ENCODE measurements around the gene CHST12.

DNA sequence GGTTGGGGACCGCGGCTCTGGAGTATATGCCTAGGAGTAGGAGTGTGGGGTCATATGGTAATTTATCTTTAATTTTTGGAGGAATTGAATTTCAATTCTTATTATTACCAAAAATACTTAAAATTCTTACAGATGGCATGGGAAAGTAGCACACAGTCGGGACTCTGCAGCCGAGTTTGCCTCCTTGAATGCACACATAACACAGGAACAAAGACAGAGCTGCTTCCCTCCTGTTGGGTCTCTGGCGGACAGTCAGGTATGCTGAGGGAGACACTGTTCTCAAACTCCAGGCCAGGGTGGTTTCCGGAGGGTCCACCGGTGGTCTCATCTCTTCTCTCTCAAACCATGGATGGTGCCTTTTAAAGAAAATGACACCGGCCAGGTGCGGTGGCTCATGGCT, 40.1 kb downstream of the CHST12 start:
- TF ChIP-seq, protein P1, sequence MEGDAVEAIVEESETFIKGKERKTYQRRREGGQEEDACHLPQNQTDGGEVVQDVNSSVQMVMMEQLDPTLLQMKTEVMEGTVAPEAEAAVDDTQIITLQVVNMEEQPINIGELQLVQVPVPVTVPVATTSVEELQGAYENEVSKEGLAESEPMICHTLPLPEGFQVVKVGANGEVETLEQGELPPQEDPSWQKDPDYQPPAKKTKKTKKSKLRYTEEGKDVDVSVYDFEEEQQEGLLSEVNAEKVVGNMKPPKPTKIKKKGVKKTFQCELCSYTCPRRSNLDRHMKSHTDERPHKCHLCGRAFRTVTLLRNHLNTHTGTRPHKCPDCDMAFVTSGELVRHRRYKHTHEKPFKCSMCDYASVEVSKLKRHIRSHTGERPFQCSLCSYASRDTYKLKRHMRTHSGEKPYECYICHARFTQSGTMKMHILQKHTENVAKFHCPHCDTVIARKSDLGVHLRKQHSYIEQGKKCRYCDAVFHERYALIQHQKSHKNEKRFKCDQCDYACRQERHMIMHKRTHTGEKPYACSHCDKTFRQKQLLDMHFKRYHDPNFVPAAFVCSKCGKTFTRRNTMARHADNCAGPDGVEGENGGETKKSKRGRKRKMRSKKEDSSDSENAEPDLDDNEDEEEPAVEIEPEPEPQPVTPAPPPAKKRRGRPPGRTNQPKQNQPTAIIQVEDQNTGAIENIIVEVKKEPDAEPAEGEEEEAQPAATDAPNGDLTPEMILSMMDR (IDR thresholded peaks at IDR 0.05), result no peak
- no peak for TF ChIP-seq POLR2A (IDR thresholded peaks at IDR 0.05)

Measured in transverse colon (tissue), 3 donors.